HepG2 (cell line): Measurements from ENCODE around the gene LMNA. TPM values are rescaled to one million over a fixed set of nuclear protein-coding genes. Genes with fewer than 3 reads are reported as not detected.

Source experiments
- AHR ChIP-seq: IDR thresholded peaks from 2 replicates; pipeline ENCODE4 v1.6.1; 2018; ENCODE audit warnings: missing genetic modification reagents, missing compliant biosample characterization
- ATF4 ChIP-seq, 2 experiments: fragments of 450-650 bp in 1 of 2; sonication (generic) in 1 of 2; formaldehyde crosslinking; IDR thresholded peaks; 2 replicates each; pipeline versions ENCODE4 v1.5.0 to v1.8.0; 2020 to 2022; ENCODE audit warnings: mild to moderate bottlenecking in 1 of 2, missing genetic modification reagents in 1 of 2
- BRF2 ChIP-seq: sonication (generic); formaldehyde crosslinking; IDR thresholded peaks from 2 replicates; pipeline ENCODE4 v1.8.1; 2022; ENCODE audit warnings: mild to moderate bottlenecking, missing genetic modification reagents
- CHD4 ChIP-seq: fragments of 200-600 bp; sonication (generic); IDR thresholded peaks from 2 replicates; pipeline ENCODE4 v1.7.0; 2017; ENCODE audit warnings: mild to moderate bottlenecking, low read length, borderline replicate concordance
- DDIT3 ChIP-seq: sonication (generic); formaldehyde crosslinking; IDR thresholded peaks from 2 replicates; pipeline ENCODE4 v1.4.0; 2020; ENCODE audit warnings: mild to moderate bottlenecking, missing genetic modification reagents
- MEIS1 ChIP-seq: sonication (generic); formaldehyde crosslinking; IDR thresholded peaks from 2 replicates; pipeline ENCODE4 v1.9.0; 2021; ENCODE audit warnings: mild to moderate bottlenecking, missing genetic modification reagents, moderate library complexity, borderline replicate concordance
- PAXIP1 ChIP-seq: sonication (generic); formaldehyde crosslinking; conservative IDR thresholded peaks from 2 replicates; pipeline ENCODE4 v1.4.0; 2020; ENCODE audit warnings: mild to moderate bottlenecking, missing genetic modification reagents, moderate library complexity
- POLR2G ChIP-seq: fragments of 200-400 bp; formaldehyde crosslinking; IDR thresholded peaks from 2 replicates; pipeline ENCODE4 v1.6.1; 2018; ENCODE audit warnings: mild to moderate bottlenecking, low read depth, low read length, moderate library complexity
- TFE3 ChIP-seq: IDR thresholded peaks from 2 replicates; pipeline ENCODE4 v1.6.1; 2016
- ZNF318 ChIP-seq: sonication (generic); formaldehyde crosslinking; IDR thresholded peaks from 2 replicates; pipeline ENCODE4 v1.4.0; 2020; ENCODE audit warnings: mild to moderate bottlenecking, missing genetic modification reagents
- ZNF816 ChIP-seq: sonication (generic); formaldehyde crosslinking; IDR thresholded peaks from 2 replicates; pipeline ENCODE4 v1.8.0; 2022; ENCODE audit warnings: missing genetic modification reagents, mild to moderate bottlenecking, borderline replicate concordance
- polyA plus RNA-seq, 8 experiments: library from polyadenylated mRNA; depleted of rRNA in 3 of 8; stranded (reverse) in 7 of 8; unstranded in 1 of 8; fragments of >200 nt; fragmentation: Illumina TruSeq in 4 of 8; extraction: Trizol in 4 of 8; gene quantifications; 2 replicates each; pipeline versions ENCODE4 v1.2.1 to v1.2.3, GENCODE V29; 2011 to 2016; ENCODE audit warnings: low read depth in 4 of 8, missing spikeins in 1 of 8, mixed read lengths in 1 of 8; ENCODE audit not compliant: insufficient read depth in 1 of 8
- total RNA-seq, 5 experiments: library from RNA; depleted of rRNA; stranded (reverse); fragments of >200 nt; fragmentation: Illumina TruSeq; extraction: Trizol; gene quantifications; 2 replicates each; pipeline ENCODE4 v1.2.3, GENCODE V29; 2016; ENCODE audit warnings: low read depth in 1 of 5

The LMNA gene
- total and polyA plus RNA-seq, 2 of the 13 experiments (the other 11 are each of a cell fraction or from before 2014, with no cell fraction given), result 107 to 225 TPM

- TF ChIP-seq PAXIP1 (CRISPR knock-in tag), result 0 out of 2 replicates have a peak, but pooled peaks have one; percentile 14
- no peak for TF ChIP-seq ZNF318
- no peak for TF ChIP-seq MEIS1 (CRISPR knock-in tag)
- no peak for TF ChIP-seq BRF2 (CRISPR knock-in tag)
- no peak for TF ChIP-seq ZNF816 (CRISPR knock-in tag)
- TF ChIP-seq AHR (CRISPR knock-in tag), result no peak
- TF ChIP-seq CHD4, result no peak
- TF ChIP-seq POLR2G, result peak; percentile 95
- TF ChIP-seq ATF4 (CRISPR knock-in tag; IDR thresholded peaks at IDR 0.05), result no peak
- no peak for TF ChIP-seq DDIT3
- TF ChIP-seq TFE3 (CRISPR knock-in tag), result no peak
These were observed at the start of gene LMNA (continued) for GRCh38 chr1:156114101-156114918.
